Kidney (tissue), 14 donors: ENCODE measurements around the gene MACROD1. TPM values are rescaled to one million over a fixed set of nuclear protein-coding genes. Genes with fewer than 3 reads are reported as not detected.

Source experiments
- DNase-seq, 5 donors: peaks; one replicate each; pipeline ENCODE4 v3.0.0-alpha.2; 2013 to 2020
- FAIRE-seq: peaks from 2 replicates; lab custom pipeline; 2012; peaks lifted over from hg19 to GRCh38; lab: Jason Lieb, UNC
- H3K27ac ChIP-seq, 2 donors: one replicate each; pipeline ENCODE4 v1.7.0; 2013; ENCODE audit warnings: low read depth in 2 of 2, low read length in 2 of 2, inconsistent platforms in 1 of 2
- H3K27me3 ChIP-seq: one replicate; pipeline ENCODE4 v1.7.1; 2013; ENCODE audit warnings: low read length, inconsistent platforms; ENCODE audit not compliant: control insufficient read depth, insufficient read depth
- H3K36me3 ChIP-seq, 3 donors: one replicate each; pipeline versions ENCODE4 v1.7.0 to v1.7.1; 2013; ENCODE audit warnings: low read length in 3 of 3, control low read depth in 1 of 3, inconsistent platforms in 1 of 3; ENCODE audit not compliant: insufficient read depth in 3 of 3, control insufficient read depth in 2 of 3
- H3K4me1 ChIP-seq, 3 donors: one replicate each; pipeline versions ENCODE4 v1.7.0 to v1.7.1; 2013; ENCODE audit warnings: low read length in 3 of 3, inconsistent platforms in 1 of 3, low read depth in 1 of 3; ENCODE audit not compliant: control insufficient read depth in 2 of 3, insufficient read depth in 2 of 3
- H3K4me3 ChIP-seq, 3 donors: one replicate each; pipeline versions ENCODE4 v1.7.0 to v1.8.1; 2013; ENCODE audit warnings: low read length in 3 of 3, control low read depth in 1 of 3, inconsistent platforms in 1 of 3
- H3K9ac ChIP-seq, 3 donors: one replicate each; pipeline versions ENCODE4 v1.7.0 to v1.7.1; 2013; ENCODE audit warnings: low read length in 3 of 3, control low read depth in 1 of 3, inconsistent platforms in 1 of 3
- H3K9me3 ChIP-seq, 3 donors: one replicate each; pipeline versions ENCODE4 v1.7.0 to v1.7.1; 2013; ENCODE audit warnings: low read length in 3 of 3, control low read depth in 1 of 3, inconsistent platforms in 1 of 3; ENCODE audit not compliant: control insufficient read depth in 2 of 3, insufficient read depth in 1 of 3
- CTCF ChIP-seq: IDR thresholded peaks from 3 replicates; pipeline ENCODE4 v1.5.1; 2012; ENCODE audit warnings: mild to moderate bottlenecking, moderate library complexity, borderline replicate concordance; ENCODE audit not compliant: insufficient read depth; ENCODE audit errors: extremely low read depth
- intact Hi-C: fragments of 100-400 bp; cut with DNase I; formaldehyde crosslinking; loops from one replicate; pipeline ENCODE4 v1.11.1; 2022
- polyA plus RNA-seq: library from polyadenylated mRNA; stranded (reverse); fragments of 350-450 nt; fragmentation: Illumina TruSeq; extraction: RNeasy Lipid Tissue Mini Kit (QIAGEN cat#74804); gene quantifications from one replicate; pipeline ENCODE4 v1.2.3, GENCODE V29; 2014; ENCODE audit warnings: low read depth, low replicate concordance; ENCODE audit not compliant: insufficient read depth
- total RNA-seq: library from RNA; stranded (reverse); fragmentation: NEBNext Ultra II Directional; extraction: Animal tissue kit (Norgen Biotek cat#: 25700); gene quantifications from one replicate; pipeline ENCODE4 v1.2.1, GENCODE V29; 2021
- donor health status: control.
- donor health status: control.
- donor health status: control.
- donor health status: control.
- donor health status: control.
- donor health status: DM: yes; HTN: yes; CAD: no.
- donor health status: Normal renal cell carcinoma (clear cell type).

Gene MACROD1
- total and polyA plus RNA-seq, 2 donors from 2014 or later, result 27.8 to 176 TPM

GRCh38 chr11:63993100-63993499 lies 172.8 kb downstream of the MACROD1 start:
- Histone ChIP-seq H3K9ac (no peak overlapping the region), H3K27ac (no peak overlapping the region), H3K27me3 (no peaks in the 10 kb centered on the region), H3K36me3 (peaks cover 0 to 27% (median 9%) of the 10 kb centered on the region in 3 donors), H3K4me3 (no peak overlapping the region), H3K9me3 (no peaks in the 10 kb centered on the region), H3K4me1 (no peaks in the 10 kb centered on the region)
- DNase-seq (no peak), FAIRE-seq (no peak)
- intact Hi-C loops, result no loop called here
- TF ChIP-seq CTCF, result no peak

GRCh38 chr11:63991558-63991957 lies 174.4 kb downstream of the MACROD1 start:
- Histone ChIP-seq H3K9ac (no peak overlapping the region), H3K9me3 (no peaks in the 10 kb centered on the region), H3K27me3 (no peaks in the 10 kb centered on the region), H3K27ac (no peak overlapping the region), H3K4me1 (peaks cover 0 to 9% (median 9%) of the 10 kb centered on the region in 3 donors), H3K4me3 (no peak overlapping the region), H3K36me3 (peaks cover 0 to 20% (median 4%) of the 10 kb centered on the region in 3 donors)
- DNase-seq (no peak), FAIRE-seq (no peak)
- TF ChIP-seq CTCF, result no peak
- intact Hi-C loops, result no loop called here

GRCh38 chr11:63986932-63987513 lies 178.9 kb downstream of the MACROD1 start:
- intact Hi-C loops, result no loop called here
- Histone ChIP-seq H3K9ac (peak overlapping the region; percentile 4 to 87 (median 70)), H3K4me3 (peak overlapping the region; percentile 39 to 92 (median 83)), H3K27me3 (no peaks in the 10 kb centered on the region), H3K9me3 (no peaks in the 10 kb centered on the region), H3K27ac (no peak overlapping the region), H3K4me1 (peaks cover 0 to 13% (median 9%) of the 10 kb centered on the region in 3 donors), H3K36me3 (peaks cover 0 to 19% (median 2%) of the 10 kb centered on the region in 3 donors)
- no peak for FAIRE-seq
- DNase-seq, result no peak
- TF ChIP-seq CTCF, result no peak
